Epithelial cell of proximal tubule (primary cell): ENCODE results near the gene INVS. TPM values are rescaled to one million over a fixed set of nuclear protein-coding genes. Genes with fewer than 3 reads are reported as not detected.

ENCODE experiments used
- DNase-seq: peaks from one replicate; pipeline ENCODE4 v3.0.0-alpha.2; 2011; ENCODE audit warnings: low read depth
- H3K4me3 ChIP-seq: 2 replicates; pipeline ENCODE4 v1.5.1; 2011; ENCODE audit warnings: low read depth, mild to moderate bottlenecking, low read length
- CTCF ChIP-seq: conservative IDR thresholded peaks from 2 replicates; pipeline ENCODE4 v1.5.1; 2012; ENCODE audit warnings: low read depth, mild to moderate bottlenecking, low read length
- total RNA-seq: library from RNA; depleted of rRNA; stranded (reverse); fragments of >200 nt; gene quantifications from 2 replicates; pipeline ENCODE4 v1.2.3, GENCODE V29; 2015

The INVS gene
- total RNA-seq, 1 donor from 2014 or later = 9.1 TPM

- H3K4me3 ChIP-seq = no peak overlapping the region
- DNase-seq = peak; percentile 30
- TF ChIP-seq CTCF = no peak
Observed at GRCh38 chr9:100104314-100104713, 5.3 kb downstream of the INVS start.

GRCh38 chr9:100105861-100106260, 6.8 kb downstream of the INVS start:
- no peak overlapping the region for H3K4me3 ChIP-seq
- no peak for DNase-seq
- TF ChIP-seq CTCF = no peak

GRCh38 chr9:100106616-100107015, 7.6 kb downstream of the INVS start:
- no peak for DNase-seq
- no peak overlapping the region for H3K4me3 ChIP-seq
- TF ChIP-seq CTCF = no peak

GRCh38 chr9:100108559-100108958, 9.5 kb downstream of the INVS start:
- no peak for TF ChIP-seq CTCF
- H3K4me3 ChIP-seq = no peak overlapping the region
- peak; percentile 36 for DNase-seq

GRCh38 chr9:100111235-100111634, 12.2 kb downstream of the INVS start:
- no peak for TF ChIP-seq CTCF
- peak; percentile 86 for DNase-seq
- H3K4me3 ChIP-seq = no peak overlapping the region

- H3K4me3 ChIP-seq = no peak overlapping the region
- no peak for TF ChIP-seq CTCF
- no peak for DNase-seq
Observed at GRCh38 chr9:100112677-100113336, 13.8 kb downstream of the INVS start.

- no peak for TF ChIP-seq CTCF
- no peak overlapping the region for H3K4me3 ChIP-seq
- no peak for DNase-seq
Observed at GRCh38 chr9:100117316-100117715, 18.3 kb downstream of the INVS start.
